NCI-H2171 treated with DMSO at 0.1 percent for 48 hours (cell line): Measurements from ENCODE around the gene NGEF.

Experiments
- DNase-seq: peaks from one replicate; lab custom pipeline; 2025; lab: John Stamatoyannopoulos, UW

NGEF gene

DNA sequence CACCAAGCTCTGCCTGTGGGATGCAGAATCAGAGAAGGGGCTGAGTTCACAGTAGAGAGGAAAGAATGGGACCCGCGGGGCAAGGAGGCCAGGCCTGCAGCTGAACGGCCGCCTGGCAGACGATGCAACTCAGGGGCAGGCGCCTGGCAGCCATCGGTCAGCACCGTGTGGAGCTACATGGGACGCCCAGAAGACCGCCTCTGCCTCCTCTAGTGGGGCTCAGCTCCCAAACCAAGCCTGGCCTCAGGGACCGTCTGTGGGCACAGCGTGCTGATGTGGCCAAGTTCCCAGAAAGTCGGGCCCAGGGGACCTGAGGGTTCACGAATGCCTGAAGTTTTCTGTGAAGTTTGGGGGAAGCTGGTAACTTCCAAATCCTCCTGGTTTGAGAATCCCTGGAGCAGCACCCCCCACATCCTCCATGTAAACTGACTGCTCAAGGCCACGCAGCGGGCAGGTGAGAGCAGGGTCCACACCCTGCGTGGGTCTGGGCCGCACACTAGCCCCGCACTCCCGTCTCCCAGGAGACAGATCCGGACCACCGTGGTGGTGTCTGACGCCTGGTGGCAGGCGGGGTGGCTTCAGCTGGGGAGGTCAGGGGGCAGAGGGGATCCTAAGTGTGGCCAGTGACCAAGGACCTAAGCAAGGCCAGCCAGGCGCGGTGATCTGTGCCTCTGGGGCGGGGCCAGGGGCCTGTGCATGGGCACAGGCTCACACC, 128.3 kb downstream of the NGEF start:
- no peak for DNase-seq

DNA sequence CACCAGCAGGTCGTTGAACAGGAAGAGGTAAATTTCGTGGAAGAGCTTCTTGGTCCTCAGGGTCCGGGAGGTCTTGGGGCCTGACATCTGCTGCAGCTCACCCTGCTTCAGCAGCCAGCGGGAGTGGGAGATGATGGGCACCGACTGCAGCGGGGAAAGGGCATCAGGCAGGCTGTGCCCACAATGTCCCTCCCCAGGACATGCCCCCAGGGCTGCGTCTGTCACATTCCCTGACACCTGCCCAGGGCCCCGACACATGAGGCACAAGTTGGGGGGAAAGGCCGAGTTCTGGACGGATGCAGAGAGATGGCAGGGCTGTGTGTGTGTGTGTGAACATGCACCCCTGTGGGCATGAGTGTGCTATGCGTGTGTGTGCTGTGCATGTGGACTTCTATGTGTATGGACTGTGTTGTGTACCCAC, 129.0 kb downstream of the NGEF start:
- no peak for DNase-seq

DNA sequence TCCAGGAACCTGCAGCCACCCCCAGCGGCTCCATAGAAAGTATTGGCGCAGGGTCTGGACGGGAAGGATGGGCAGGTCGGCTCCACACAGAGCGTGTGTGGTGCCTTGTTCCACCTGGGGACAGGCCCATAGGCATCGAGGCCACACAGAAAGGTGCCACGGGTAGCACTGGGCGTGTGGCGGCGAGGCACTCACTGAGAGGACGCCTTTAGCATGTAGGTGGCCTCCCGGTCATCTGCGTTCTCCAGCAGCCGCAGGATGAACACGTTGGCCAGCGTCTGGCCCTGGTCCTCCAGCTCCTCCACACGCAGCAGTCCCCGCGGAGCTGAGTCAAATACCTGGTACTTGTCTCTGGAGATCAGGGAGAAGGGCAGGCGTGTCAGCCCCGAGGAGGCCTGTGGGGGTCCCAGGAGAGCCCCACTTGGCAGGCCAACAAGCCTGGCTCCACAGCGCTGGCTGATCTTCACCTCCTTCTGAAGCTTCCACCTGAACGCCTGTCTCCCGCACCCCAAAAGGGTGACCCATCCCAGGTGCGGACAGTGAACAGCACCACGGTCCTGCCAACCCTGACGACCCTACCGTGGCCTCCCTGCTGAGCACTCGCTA, 129.8 kb downstream of the NGEF start:
- DNase-seq = no peak

DNA sequence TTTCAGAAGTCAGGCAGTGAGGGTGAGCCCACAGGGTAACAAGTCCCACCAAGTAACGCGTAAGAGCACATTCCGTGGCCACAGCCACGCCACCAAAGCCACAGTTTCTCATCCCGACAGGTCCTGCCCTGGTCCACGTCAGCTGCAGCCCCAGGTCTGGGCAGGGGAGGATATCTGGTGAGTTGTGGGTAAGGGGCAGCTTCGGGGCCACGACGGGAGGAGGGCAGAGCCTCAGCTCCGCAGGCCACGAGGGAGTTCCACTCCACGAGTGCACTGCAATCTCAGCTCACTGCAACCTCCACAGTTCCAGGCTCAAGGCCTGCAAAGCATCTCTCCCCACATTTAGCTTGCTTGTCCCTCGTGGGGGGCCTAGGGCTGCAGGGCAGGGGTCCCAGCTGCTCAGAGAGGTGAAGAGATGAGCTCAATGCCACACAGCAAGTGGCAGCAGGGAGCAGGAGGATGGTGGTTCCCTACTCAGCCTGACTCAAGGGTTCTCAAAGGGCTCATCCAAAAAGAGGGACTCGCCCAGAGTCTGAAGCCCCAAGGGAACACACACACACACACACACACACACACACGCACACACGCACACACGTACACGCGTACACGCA, 130.4 kb downstream of the NGEF start:
- DNase-seq = no peak

DNA sequence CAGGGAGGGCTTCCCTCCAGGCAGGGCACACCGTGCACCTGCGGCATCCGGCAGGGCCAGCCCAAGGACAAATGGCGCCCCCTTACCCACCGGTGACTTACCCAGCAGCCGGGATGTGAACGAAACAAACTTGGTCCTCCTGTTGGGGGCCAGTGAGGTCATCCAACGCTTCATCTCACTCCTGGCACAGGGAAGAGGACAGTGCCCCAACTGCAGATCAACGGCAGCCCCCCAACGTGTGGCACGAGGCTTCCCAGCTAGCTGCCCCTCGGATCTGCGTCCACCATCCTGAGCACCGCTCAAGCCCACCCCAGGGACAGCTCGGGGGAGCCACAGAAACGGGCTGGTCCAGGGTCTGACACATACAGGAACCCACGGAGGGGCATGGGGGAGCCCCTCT, 131.0 kb downstream of the NGEF start:
- no peak for DNase-seq

DNA sequence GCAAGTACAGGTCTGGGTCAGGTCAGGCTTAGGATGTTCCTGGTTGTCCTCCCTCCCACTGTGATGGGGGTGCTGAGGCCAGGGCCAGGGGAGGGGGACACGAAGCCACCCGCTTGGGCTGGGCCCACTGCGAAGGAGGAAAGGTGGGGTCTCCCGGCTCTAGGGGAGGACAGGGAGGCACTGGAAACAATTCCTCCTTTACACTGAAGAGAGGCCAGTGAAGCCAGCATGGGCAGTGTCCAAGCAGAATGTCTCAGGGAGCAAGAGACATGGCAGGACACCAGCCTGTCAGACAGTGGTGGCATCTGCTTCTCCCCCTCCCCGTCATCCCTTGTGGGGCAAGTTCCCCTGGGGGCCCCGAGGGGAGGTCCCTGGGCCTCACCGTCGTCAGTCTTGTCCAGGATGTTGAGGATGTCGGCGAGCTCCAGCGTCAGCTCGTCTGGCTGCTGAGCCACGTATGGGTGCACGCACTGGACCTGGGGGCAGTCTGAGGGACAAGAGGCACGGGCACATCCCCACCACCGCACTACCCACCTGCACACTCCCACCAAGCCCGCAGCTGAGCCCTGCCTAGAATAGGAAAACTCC, 132.2 kb downstream of the NGEF start:
- DNase-seq = no peak

DNA sequence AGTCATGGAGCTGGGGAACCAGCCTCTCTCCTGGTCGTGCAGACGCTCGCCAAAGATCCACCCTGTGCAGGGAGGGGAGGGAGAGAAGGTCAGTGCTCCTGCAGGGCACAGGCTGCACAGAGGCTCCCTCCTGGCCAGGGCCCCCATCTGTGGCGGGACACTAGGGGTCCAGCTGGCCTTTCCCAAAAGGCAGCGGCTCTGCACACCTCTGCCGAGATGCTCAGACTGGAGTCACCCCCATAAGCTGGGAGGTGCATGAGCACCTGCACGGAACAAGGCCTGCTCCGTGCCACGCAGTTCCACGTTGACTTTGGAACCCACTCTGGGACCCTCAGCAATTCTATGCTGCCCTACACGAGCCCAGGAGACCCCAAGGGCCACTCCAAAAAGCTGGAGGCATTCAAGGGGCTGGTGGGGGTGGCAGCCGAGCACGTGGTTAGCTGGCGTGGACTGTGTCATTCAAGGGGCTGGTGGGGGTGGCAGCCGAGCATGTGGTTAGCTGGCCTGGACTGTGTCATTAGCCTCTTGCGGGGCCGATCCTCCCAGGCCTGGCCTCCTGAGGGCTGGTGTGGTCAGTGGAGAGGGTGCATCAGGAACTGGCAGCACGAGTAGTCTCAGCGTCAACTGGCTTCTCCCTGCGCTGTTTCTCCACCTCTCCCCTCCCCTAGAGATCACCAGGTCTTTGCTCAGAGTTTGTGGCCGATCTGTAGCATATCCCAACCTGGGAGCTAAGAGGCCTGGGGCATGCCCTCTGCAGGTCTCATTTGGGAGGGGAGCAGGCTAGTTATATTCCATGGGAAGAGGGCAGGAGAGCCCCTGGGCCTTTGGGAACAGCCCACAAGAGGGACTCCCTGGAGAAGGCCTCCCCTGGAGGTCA, 133.2 kb downstream of the NGEF start:
- no peak for DNase-seq

GRCh38 chr2:232878855-232879617, 134.0 kb downstream of the NGEF start:
- no peak for DNase-seq

GRCh38 chr2:232877940-232878511, 135.0 kb downstream of the NGEF start:
- DNase-seq = no peak

GRCh38 chr2:232876978-232877441, 136.0 kb downstream of the NGEF start:
- no peak for DNase-seq

GRCh38 chr2:232876161-232876977, 136.7 kb downstream of the NGEF start:
- DNase-seq = peak; percentile 15

GRCh38 chr2:232875256-232876121, 137.6 kb downstream of the NGEF start:
- no peak for DNase-seq

GRCh38 chr2:232874677-232875223, 138.3 kb downstream of the NGEF start:
- DNase-seq = no peak

GRCh38 chr2:232873909-232874641, 139.0 kb downstream of the NGEF start:
- DNase-seq = no peak

- DNase-seq = no peak
These were observed 139.7 kb downstream of the NGEF start for GRCh38 chr2:232873292-232873908.

GRCh38 chr2:232872826-232873225, 140.2 kb downstream of the NGEF start:
- DNase-seq = no peak
